Fibroblast of lung (primary cell): ENCODE measurements around the gene VSIR. TPM values are rescaled to one million over a fixed set of nuclear protein-coding genes. Genes with fewer than 3 reads are reported as not detected.

Source experiments
- DNase-seq, 2 donors: peaks; one replicate each; pipeline versions ENCODE4 v3.0.0 to v3.0.0-alpha.2; 2010; ENCODE audit warnings: low read depth in 2 of 2
- H2AFZ ChIP-seq: 2 replicates; pipeline ENCODE4 v1.5.1; 2012; ENCODE audit warnings: low read length, control low read depth, inconsistent platforms
- H3K27ac ChIP-seq: 2 replicates; pipeline ENCODE4 v1.5.1; 2011; ENCODE audit warnings: low read length, control low read depth; ENCODE audit not compliant: insufficient read depth
- H3K27me3 ChIP-seq: 2 replicates; pipeline ENCODE4 v1.5.1; 2011; ENCODE audit warnings: mild to moderate bottlenecking, low read length; ENCODE audit not compliant: control insufficient read depth, insufficient read depth
- H3K36me3 ChIP-seq: 2 replicates; pipeline ENCODE4 v1.5.1; 2011; ENCODE audit warnings: low read length; ENCODE audit not compliant: control insufficient read depth, insufficient read depth
- H3K4me1 ChIP-seq: 2 replicates; pipeline ENCODE4 v1.5.1; 2011; ENCODE audit warnings: low read length; ENCODE audit not compliant: control insufficient read depth, insufficient read depth; ENCODE audit errors: extremely low read depth
- H3K4me2 ChIP-seq: 2 replicates; pipeline ENCODE4 v1.5.1; 2011; ENCODE audit warnings: low read length, control low read depth; ENCODE audit not compliant: insufficient read depth; ENCODE audit errors: extremely low read depth
- H3K4me3 ChIP-seq, 4 experiments: fragments of 200-600 bp in 1 of 4; sonication (generic) in 1 of 4; replicated peaks in 1 of 4; 2 replicates each; pipeline ENCODE4 v1.5.1; 2011 to 2016; ENCODE audit warnings: low read length in 4 of 4, low read depth in 3 of 4, mild to moderate bottlenecking in 3 of 4, control low read depth in 2 of 4, inconsistent platforms in 1 of 4, mixed read lengths in 1 of 4; ENCODE audit not compliant: insufficient read depth in 1 of 4; ENCODE audit errors: control extremely low read depth in 1 of 4
- H3K79me2 ChIP-seq: 2 replicates; pipeline ENCODE4 v1.5.1; 2012; ENCODE audit warnings: mild to moderate bottlenecking, low read length, inconsistent platforms; ENCODE audit not compliant: control insufficient read depth, insufficient read depth
- H3K9ac ChIP-seq: 2 replicates; pipeline ENCODE4 v1.5.1; 2011; ENCODE audit warnings: mild to moderate bottlenecking, low read length, control low read depth; ENCODE audit not compliant: insufficient read depth
- H3K9me3 ChIP-seq: 2 replicates; pipeline ENCODE4 v1.5.1; 2012; ENCODE audit warnings: low read depth, low read length; ENCODE audit not compliant: control insufficient read depth, insufficient read depth
- H4K20me1 ChIP-seq: 2 replicates; pipeline ENCODE4 v1.5.1; 2011; ENCODE audit warnings: low read length; ENCODE audit not compliant: control insufficient read depth, insufficient read depth; ENCODE audit errors: extremely low read depth
- EZH2 ChIP-seq: IDR thresholded peaks from 2 replicates; pipeline ENCODE4 v1.5.1; 2012; ENCODE audit warnings: low read length, control low read depth, mild to moderate bottlenecking; ENCODE audit errors: missing control alignments
- polyA plus RNA-seq, 2 donors: library from polyadenylated mRNA; depleted of rRNA in 1 of 2; stranded (reverse) in 1 of 2; unstranded in 1 of 2; fragments of >200 nt; gene quantifications; 2 replicates each; pipeline ENCODE4 v1.2.1, GENCODE V29; 2011 to 2012; ENCODE audit warnings: missing spikeins in 1 of 2
- total RNA-seq: library from RNA; depleted of rRNA; stranded (reverse); fragments of >200 nt; gene quantifications from 2 replicates; pipeline ENCODE4 v1.2.1, GENCODE V29; 2014
- TF ChIP-seq, protein P1 (sequence below), 2 donors: IDR thresholded peaks in 1 of 2; conservative IDR thresholded peaks in 1 of 2; 1 replicate in 1 of 2; 2 replicates in 1 of 2; pipeline ENCODE4 v1.5.1; 2011 to 2012; ENCODE audit warnings: low read length in 2 of 2, control low read depth in 1 of 2, inconsistent platforms in 1 of 2, low read depth in 1 of 2, mild to moderate bottlenecking in 1 of 2

VSIR gene
- total and polyA plus RNA-seq, 2 donors (not counting 1 experiment from before 2014, with no cell fraction given): 39.9 to 44.1 TPM

GRCh38 chr10:71752391-71753090, 20.8 kb downstream of the VSIR start:
- H3K79me2 ChIP-seq: no peaks in the 10 kb centered on the region
- no peak for TF ChIP-seq EZH2
- TF ChIP-seq, protein P1, sequence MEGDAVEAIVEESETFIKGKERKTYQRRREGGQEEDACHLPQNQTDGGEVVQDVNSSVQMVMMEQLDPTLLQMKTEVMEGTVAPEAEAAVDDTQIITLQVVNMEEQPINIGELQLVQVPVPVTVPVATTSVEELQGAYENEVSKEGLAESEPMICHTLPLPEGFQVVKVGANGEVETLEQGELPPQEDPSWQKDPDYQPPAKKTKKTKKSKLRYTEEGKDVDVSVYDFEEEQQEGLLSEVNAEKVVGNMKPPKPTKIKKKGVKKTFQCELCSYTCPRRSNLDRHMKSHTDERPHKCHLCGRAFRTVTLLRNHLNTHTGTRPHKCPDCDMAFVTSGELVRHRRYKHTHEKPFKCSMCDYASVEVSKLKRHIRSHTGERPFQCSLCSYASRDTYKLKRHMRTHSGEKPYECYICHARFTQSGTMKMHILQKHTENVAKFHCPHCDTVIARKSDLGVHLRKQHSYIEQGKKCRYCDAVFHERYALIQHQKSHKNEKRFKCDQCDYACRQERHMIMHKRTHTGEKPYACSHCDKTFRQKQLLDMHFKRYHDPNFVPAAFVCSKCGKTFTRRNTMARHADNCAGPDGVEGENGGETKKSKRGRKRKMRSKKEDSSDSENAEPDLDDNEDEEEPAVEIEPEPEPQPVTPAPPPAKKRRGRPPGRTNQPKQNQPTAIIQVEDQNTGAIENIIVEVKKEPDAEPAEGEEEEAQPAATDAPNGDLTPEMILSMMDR (conservative IDR thresholded peaks at IDR 0.05 in 1 of 2, IDR thresholded peaks at IDR 0.05 in 1 of 2; ENCODE audit: low read depth in 1 of 2, low read length in 2 of 2): no peak
- no peak overlapping the region for H3K27ac ChIP-seq
- H3K36me3 ChIP-seq: no peaks in the 10 kb centered on the region
- H3K4me1 ChIP-seq: no peaks in the 10 kb centered on the region
- H4K20me1 ChIP-seq: no peaks in the 10 kb centered on the region
- no peak for DNase-seq
- no peaks in the 10 kb centered on the region for H3K9me3 ChIP-seq
- H2AFZ ChIP-seq: no peak overlapping the region
- H3K4me3 ChIP-seq: no peak overlapping the region
- no peak overlapping the region for H3K4me2 ChIP-seq
- H3K9ac ChIP-seq: no peak overlapping the region
- H3K27me3 ChIP-seq: no peaks in the 10 kb centered on the region

GRCh38 chr10:71751515-71752224, 21.6 kb downstream of the VSIR start:
- no peak overlapping the region for H2AFZ ChIP-seq
- H3K36me3 ChIP-seq: no peaks in the 10 kb centered on the region
- no peaks in the 10 kb centered on the region for H3K27me3 ChIP-seq
- H3K79me2 ChIP-seq: no peaks in the 10 kb centered on the region
- no peak for DNase-seq
- H4K20me1 ChIP-seq: no peaks in the 10 kb centered on the region
- H3K4me2 ChIP-seq: no peak overlapping the region
- no peak overlapping the region for H3K4me3 ChIP-seq
- no peak overlapping the region for H3K9ac ChIP-seq
- TF ChIP-seq, protein P1 (conservative IDR thresholded peaks at IDR 0.05 in 1 of 2, IDR thresholded peaks at IDR 0.05 in 1 of 2; ENCODE audit: low read depth in 1 of 2, low read length in 2 of 2): no peak
- no peak for TF ChIP-seq EZH2
- H3K4me1 ChIP-seq: no peaks in the 10 kb centered on the region
- no peak overlapping the region for H3K27ac ChIP-seq
- no peaks in the 10 kb centered on the region for H3K9me3 ChIP-seq

GRCh38 chr10:71750986-71751385, 22.3 kb downstream of the VSIR start:
- TF ChIP-seq EZH2: no peak
- TF ChIP-seq, protein P1 (conservative IDR thresholded peaks at IDR 0.05 in 1 of 2, IDR thresholded peaks at IDR 0.05 in 1 of 2; ENCODE audit: low read depth in 1 of 2, low read length in 2 of 2): no peak
- no peaks in the 10 kb centered on the region for H3K4me1 ChIP-seq
- no peaks in the 10 kb centered on the region for H3K9me3 ChIP-seq
- H4K20me1 ChIP-seq: no peaks in the 10 kb centered on the region
- no peak overlapping the region for H2AFZ ChIP-seq
- H3K79me2 ChIP-seq: no peaks in the 10 kb centered on the region
- no peak overlapping the region for H3K4me2 ChIP-seq
- no peak for DNase-seq
- H3K4me3 ChIP-seq: no peak overlapping the region
- H3K9ac ChIP-seq: no peak overlapping the region
- no peak overlapping the region for H3K27ac ChIP-seq
- no peaks in the 10 kb centered on the region for H3K27me3 ChIP-seq
- H3K36me3 ChIP-seq: no peaks in the 10 kb centered on the region
